Measurements from ENCODE around the gene CD59.
"Not testable (repeated sequence)": the region's sequence is repeated elsewhere in the genome, so short reads cannot be mapped to it uniquely, and the experiment has no call there.

Gene CD59

DNA sequence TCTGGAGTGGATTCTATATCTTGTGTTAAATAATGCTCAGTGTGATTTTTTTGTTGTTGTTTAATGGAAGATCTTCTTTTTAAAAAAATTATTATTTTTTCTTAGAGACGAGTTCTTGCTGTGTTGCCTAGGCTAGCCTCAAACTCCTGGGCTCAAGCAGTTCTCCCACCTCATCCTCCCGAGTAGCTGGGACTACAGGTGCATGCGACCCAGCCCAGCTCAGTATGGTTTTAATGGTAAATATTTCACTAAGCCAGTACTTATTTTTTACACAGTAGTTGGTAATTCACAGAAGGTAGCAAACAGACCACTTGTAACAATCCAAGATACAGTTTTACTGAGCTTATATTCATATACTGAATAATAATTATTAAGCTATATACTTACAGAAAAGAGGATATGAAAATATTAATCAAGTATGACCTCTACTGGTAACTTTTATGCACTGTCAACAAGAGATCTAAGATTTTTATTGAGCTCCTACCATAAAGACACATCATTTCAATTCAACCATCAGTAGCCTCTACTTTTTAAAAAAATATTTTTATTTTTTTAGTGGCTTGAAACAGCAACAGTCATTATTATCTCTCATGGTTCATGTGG lies 6.1 kb upstream of the CD59 start:
- peak; percentile 55 for DNase-seq (ENCODE audit: low spot score)

GRCh38 chr11:33741806-33742205 lies 5.6 kb upstream of the CD59 start:
- DNase-seq (ENCODE audit: low spot score), result no peak

GRCh38 chr11:33737362-33737821 lies 1.2 kb upstream of the CD59 start:
- no peak for DNase-seq (ENCODE audit: low spot score)

GRCh38 chr11:33735271-33736147 lies 714 bp downstream of the CD59 start:
- DNase-seq (ENCODE audit: low spot score), result no peak

GRCh38 chr11:33734441-33735270 lies 1.6 kb downstream of the CD59 start:
- DNase-seq (ENCODE audit: low spot score), result peak; percentile 46

DNA sequence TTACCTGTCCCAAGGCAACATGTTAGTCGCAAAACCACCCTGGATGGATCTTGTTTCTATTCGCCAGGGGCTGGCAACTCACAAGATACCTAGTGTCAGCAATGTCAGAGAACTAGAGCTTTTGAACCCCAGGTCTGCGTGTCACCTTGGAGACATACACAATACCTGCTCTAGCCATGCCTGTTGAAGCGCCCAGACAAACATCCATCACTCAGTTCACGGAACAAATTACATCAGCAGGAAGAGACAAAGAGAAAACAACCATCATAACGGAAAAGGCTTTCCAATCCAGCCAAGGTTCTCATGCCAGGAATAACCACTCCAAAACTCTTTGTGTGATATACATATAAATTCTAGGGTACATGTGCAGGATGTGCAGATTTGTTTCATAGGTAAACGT lies 2.2 kb downstream of the CD59 start:
- no peak for DNase-seq (ENCODE audit: low spot score)

DNA sequence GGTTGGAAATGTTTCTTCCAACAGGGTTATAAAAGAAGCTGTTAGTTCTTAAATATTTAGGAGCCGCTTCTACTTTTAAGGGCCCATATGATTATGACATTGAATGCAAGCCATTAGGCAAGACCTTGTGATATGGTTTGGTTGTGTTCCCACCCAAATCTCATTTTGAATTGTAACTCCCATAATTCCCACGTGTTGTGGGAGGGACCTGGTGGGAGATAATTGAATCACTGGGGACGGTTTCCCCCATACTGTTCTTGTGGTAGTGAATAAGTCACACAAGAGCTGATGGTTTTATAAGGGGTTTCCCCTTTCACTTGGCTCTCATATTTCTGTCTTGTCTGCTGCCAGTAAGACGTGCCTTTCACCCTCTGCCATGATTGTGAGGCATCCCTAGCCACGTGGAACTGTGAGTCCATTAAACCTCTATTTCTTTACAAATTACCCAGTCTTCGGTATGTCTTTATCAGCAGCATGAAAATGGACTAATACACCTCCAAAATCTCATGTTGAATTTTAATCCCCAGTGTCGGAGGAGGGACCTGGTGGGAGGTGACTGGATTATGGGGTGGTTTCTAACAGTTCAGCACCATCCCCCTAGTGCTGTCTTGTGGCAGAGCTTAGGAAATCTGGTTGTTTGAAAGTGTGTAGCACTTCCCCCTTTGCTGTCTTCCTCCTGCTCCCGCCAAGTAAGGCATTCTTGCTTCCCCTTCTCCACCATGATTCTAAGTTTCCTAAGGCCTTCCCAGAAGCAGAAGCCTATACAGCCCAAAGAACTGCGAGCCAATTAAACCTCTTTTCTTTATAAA lies 4.3 kb downstream of the CD59 start:
- peak; percentile 63 for DNase-seq (ENCODE audit: low spot score)

DNA sequence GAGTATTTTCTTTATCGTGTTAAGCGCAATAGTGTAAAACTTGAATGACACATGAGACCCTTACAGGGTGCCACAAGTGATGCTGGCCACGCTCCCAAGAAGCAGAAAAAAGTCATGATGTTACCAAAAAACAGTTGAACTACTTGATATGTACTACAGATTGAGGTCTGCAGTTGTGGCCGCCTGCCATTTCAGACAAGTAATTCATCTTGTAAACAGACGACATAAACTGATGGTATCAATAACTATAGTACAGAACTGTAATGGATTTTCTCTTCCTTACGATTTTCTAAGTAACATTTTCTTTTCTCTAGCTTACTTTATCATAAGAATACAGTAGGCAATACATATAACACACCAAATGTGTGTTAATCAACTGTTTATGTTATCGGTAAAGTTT lies 5.5 kb downstream of the CD59 start:
- no peak for DNase-seq (ENCODE audit: low spot score)

DNA sequence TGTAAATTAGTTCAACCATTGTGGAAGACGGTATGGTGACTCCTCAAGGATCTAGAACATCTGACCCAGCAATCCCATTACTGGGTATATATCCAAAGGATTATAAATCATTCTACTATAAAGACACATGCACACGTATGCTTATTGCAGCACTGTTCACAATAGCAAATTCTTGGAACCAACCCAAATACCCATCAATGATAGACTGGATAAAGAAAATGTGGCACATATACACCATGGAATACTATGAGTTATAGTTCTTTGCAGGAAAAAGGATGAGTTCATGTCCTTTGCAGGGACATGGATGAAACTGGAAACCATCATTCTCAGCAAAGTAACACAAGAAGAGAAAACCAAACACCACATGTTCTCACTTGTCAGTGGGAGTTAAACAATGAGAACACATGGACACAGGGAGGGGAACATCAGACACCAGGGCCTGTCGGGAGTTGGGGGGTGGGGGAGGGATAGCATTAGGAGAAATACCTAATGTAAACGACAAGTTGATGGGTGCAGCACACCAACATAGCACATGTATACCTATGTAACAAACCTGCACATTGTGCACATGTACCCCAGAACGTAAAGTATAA lies 7.1 kb downstream of the CD59 start:
- not testable (repeated sequence) for DNase-seq (ENCODE audit: low spot score)

- DNase-seq (ENCODE audit: low spot score), result not testable (repeated sequence)
Measured at GRCh38 chr11:33727539-33727938, 8.7 kb downstream of the CD59 start.

DNA sequence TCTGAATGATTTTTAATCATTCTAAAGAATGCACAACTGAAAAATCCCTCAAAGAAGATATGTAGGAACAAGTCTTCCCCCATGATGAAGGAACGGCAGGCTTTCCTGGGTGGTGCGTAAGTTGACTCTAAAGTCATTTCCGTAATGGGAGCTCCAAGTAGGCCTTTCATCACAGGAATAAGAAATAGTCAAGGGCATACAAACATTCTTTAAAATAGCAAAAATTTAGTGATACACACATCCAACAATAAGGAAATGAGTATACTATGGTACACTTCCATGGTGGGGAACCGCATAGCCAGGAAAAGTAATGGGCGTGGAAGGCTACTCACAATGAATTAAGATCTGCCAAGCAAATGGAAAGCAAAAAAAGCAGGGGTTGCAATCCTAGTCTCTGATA lies 10.7 kb downstream of the CD59 start:
- no peak for DNase-seq (ENCODE audit: low spot score)

GRCh38 chr11:33724644-33725035 lies 11.6 kb downstream of the CD59 start:
- peak; percentile 84 for DNase-seq (ENCODE audit: low spot score)

GRCh38 chr11:33723238-33723881 lies 12.9 kb downstream of the CD59 start:
- no peak for DNase-seq (ENCODE audit: low spot score)

DNA sequence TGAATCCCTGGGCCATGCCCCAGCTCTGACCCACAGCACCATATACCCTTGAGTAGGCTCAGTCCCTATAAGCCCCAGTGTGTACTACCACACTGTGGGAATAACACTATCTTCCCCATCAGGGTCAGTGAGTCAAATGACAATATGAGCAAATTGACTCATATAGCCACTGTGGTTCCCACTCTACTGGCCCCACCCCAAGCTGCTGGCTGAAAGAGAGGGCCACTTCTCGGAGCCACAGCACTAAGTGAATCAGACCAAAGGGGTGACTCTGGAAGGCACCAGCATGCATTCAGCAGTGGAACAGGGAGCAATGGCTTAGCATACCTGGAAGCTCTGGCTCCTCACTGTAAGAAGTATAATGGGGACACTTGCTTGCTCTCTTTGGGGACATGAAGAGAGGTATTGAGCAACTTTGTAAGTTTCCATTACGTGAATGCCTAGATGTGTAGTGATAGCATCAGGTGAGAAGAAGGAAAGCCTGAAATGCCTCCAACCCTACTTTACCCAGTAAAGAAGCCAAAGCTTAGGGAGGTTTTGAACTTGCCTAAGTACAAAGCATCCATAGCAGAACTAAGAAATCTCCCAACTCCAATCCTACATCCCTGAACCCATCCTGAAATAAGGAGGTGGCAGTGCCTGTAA lies 13.5 kb downstream of the CD59 start:
- DNase-seq (ENCODE audit: low spot score), result no peak

- DNase-seq (ENCODE audit: low spot score), result no peak
Measured at GRCh38 chr11:33721984-33722383, 14.2 kb downstream of the CD59 start.

GRCh38 chr11:33721426-33721825 lies 14.8 kb downstream of the CD59 start:
- no peak for DNase-seq (ENCODE audit: low spot score)

DNA sequence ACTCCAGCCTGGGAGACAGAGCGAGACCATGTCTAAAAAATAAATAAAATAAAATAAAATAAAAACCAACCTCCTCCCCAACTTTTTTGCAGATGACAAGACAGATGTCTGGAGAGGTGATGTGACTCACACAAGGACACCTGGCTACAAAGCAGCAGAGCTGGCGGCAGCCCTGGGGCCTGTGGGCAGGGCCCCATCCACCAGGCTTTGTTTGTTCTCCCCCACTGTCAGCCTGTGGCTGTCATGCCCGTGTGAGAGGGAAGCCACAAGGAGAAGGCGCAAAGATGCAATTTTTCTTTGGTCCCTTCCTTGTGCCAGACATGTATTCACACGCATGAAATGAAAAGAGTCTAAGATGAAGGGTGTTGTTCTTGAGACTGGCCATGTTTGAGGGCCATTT lies 16.6 kb downstream of the CD59 start:
- DNase-seq (ENCODE audit: low spot score), result no peak

DNA sequence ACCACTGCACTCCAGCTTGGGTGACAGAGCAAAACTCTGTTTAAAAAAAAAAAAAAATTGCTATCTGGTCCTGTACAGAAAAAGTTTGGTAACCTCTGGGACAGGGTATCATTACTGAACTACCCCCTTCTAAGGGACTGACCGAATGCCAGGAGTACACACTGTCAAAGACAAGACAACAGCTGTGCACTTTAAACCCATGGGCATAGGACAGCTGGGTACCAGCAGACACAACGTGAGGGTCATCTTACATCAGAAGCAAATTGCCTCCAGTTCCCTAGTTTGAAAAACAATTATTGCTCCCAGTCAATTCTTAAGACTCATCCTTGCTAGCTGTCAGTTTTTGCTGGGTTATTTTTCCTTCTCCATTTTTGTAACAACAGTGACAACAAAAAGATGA lies 17.8 kb downstream of the CD59 start:
- DNase-seq (ENCODE audit: low spot score), result no peak

- no peak for DNase-seq (ENCODE audit: low spot score)
Measured at GRCh38 chr11:33716243-33716642, 20.0 kb downstream of the CD59 start.

- no peak for DNase-seq (ENCODE audit: low spot score)
Measured at GRCh38 chr11:33713856-33714398, 22.3 kb downstream of the CD59 start.

Data from pons (tissue), 1 donor.